ENCODE measurements around the gene MACROD2. TPM values are rescaled to one million over a fixed set of nuclear protein-coding genes. Genes with fewer than 3 reads are reported as not detected.

MACROD2 gene
- total RNA-seq, 1 donor from 2014 or later, result 1.6 TPM

- intact Hi-C loops (cut with DNase I), result no loop called here
- no peak for DNase-seq (ENCODE audit: low spot score)
Measured at GRCh38 chr20:14550655-14551054, 555.3 kb downstream of the MACROD2 start.

DNA sequence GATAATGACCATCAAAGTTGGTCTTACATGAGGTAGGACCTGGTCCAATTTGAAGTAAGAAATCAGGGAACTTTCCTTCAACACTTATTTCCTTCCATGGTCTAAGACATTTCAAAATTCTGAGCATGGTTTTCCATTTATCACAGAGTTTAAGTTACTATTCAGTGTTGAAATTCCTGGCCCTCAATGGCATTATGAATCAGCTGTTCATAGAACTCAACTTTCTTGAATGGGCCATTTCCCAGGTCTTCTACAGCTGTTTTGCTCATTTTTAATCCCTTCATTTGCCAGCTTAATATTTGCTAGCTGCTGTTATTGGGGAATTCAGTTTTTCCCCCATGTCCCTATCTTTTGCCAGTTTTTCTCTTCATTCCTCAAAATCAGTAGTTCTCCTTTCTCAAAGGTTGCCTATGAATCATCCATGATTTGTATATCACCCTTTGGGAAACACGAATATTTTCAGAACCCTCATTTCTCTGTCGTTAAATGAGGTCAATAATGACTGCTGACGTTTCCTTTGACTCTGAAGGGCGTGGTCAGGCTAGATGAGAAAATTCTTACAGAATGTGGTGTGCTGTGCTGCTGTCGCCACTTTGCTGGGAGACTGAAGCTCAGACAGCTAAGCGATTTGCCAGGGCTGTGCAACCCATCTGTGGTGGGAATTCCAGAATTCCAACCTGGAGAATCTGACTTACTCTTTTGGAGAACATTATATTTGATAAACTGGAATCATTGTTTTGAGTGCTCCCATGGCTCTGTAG lies 558.6 kb downstream of the MACROD2 start:
- intact Hi-C loops (cut with DNase I), result no loop called here
- no peak for DNase-seq (ENCODE audit: low spot score)

GRCh38 chr20:14555676-14556075 lies 560.4 kb downstream of the MACROD2 start:
- intact Hi-C loops (cut with DNase I), result no loop called here
- no peak for DNase-seq (ENCODE audit: low spot score)

- no peak for DNase-seq (ENCODE audit: low spot score)
- intact Hi-C loops (cut with DNase I), result no loop called here
Measured at GRCh38 chr20:14556206-14556605, 560.9 kb downstream of the MACROD2 start.

DNA sequence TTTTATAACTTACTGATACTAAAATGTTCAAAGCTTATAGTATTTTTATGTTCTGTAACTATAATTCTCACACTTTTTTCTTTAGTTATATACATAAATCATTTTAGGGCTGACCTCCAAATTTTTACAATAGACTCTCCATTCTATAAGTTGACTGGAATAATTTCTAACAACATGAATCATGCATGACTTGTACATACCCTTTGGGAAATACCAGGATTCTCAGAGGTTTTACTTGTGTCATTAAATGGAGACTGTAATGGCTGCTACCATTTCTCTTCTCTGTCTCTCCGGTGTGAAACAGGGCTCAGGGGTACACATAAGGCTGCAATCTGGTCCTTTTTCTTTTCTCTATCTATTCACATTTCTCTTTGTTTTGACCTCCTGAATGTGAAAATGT lies 564.3 kb downstream of the MACROD2 start:
- intact Hi-C loops (cut with DNase I), result no loop called here
- DNase-seq (ENCODE audit: low spot score), result no peak

DNA sequence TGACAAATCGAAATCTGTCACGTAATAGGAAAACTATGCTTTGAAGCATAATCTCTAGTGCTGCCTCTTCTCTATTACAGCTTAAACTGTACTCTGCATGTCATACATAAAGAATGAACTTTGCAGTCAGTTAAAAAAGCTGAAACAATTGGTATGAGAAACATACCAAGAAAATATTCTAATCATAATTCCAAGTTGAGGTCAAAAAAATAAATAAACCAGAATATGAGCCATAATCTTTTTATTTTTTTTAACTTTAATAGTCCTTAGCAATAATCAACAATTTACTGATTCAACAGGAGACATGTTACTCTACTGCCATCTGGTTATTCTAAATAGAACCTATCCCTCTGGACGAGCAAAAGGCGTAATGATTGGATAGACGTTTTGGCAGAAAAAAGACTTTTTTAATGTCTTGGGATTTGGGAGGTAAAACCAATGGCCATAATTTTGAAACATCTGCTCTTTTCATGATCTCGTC lies 566.5 kb downstream of the MACROD2 start:
- intact Hi-C loops (cut with DNase I), result no loop called here
- no peak for DNase-seq (ENCODE audit: low spot score)

DNA sequence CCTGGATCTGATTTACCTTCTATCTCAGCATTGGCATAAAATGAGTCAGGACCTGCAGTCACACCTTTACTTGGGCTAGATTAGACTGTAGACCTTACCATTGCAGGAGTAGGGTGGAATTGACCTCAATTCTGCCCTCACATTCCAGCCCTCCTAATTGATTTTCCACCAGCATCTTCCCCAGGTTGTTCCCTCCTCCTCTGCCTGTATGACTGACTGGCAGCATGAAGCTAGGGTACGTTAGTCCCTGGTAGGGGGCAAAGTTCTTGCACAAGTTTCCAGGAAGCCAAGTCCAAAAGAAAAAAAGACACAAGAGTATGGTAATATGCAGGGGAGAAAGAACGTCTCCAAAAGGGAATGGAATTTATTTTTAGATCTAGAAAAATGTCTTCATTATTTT lies 567.7 kb downstream of the MACROD2 start:
- intact Hi-C loops (cut with DNase I), result no loop called here
- DNase-seq (ENCODE audit: low spot score), result no peak

DNA sequence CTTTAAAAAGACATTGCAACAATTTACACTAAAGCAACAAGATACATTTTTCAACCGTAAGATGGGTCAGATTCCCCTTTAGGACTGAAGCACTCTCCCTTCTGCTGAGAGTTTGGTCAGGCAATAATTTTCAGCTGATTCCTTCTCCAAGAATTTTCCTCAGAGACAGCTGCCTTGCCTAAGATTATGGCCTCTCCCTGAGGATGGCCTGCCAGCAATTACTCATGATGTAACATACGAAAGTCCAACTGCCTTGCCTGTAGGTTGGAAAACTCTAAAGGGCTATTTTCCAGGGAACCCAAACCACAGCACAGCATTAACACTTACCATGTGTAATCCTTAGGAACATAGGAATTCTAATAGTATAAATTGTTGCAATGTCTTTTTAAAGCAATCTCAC lies 571.2 kb downstream of the MACROD2 start:
- DNase-seq (ENCODE audit: low spot score), result no peak
- intact Hi-C loops (cut with DNase I), result no loop called here

DNA sequence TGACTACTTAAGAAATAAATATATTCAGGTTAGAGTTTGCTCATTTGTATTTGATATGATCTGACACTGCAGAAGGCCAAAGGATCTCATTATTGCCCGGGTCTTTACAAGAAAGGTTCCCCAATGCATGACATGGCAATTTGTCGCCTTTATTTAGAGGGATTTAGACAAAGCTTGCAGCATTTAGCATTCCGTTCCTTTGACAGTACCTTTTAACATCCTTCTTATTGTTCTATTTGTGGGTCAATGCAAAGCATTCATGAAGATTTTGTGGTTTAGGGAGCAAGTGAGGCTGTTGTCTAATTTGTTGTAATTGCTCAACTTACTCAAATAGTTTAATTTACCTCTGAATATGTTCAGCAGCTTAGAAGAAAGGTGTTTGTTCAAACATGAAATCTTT lies 572.9 kb downstream of the MACROD2 start:
- no peak for DNase-seq (ENCODE audit: low spot score)
- intact Hi-C loops (cut with DNase I), result no loop called here

DNA sequence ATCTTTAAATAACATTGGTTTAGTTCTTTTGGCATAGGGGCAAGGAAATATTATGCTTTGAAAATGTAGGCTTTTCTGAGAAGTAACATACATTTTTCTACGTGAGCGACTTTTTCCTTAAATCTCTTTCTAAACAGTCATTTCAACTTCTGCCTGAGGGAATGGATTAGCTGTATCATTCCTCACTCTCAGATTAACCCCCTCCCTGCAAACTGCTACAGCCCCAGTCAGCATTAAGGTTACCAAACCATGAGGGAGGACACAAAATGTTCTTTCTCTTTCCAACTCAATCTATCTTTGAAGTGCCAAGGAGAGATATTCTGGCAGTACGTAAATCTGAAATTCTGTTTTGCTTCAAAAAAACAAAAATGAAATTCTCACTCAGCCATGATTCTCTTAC lies 573.4 kb downstream of the MACROD2 start:
- intact Hi-C loops (cut with DNase I), result no loop called here
- no peak for DNase-seq (ENCODE audit: low spot score)

- intact Hi-C loops (cut with DNase I), result no loop called here
- no peak for DNase-seq (ENCODE audit: low spot score)
Measured at GRCh38 chr20:14569641-14570040, 574.3 kb downstream of the MACROD2 start.

- no peak for DNase-seq (ENCODE audit: low spot score)
- intact Hi-C loops (cut with DNase I), result no loop called here
Measured at GRCh38 chr20:14570811-14571210, 575.5 kb downstream of the MACROD2 start.

GRCh38 chr20:14573676-14574075 lies 578.4 kb downstream of the MACROD2 start:
- intact Hi-C loops (cut with DNase I), result no loop called here

GRCh38 chr20:14576196-14576877 lies 581.0 kb downstream of the MACROD2 start:
- no peak for DNase-seq (ENCODE audit: low spot score)
- intact Hi-C loops (cut with DNase I), result no loop called here

More at GRCh38 chr20:14573676-14574075, 578.4 kb downstream of the MACROD2 start:
- no peak for DNase-seq (ENCODE audit: low spot score)

DNA sequence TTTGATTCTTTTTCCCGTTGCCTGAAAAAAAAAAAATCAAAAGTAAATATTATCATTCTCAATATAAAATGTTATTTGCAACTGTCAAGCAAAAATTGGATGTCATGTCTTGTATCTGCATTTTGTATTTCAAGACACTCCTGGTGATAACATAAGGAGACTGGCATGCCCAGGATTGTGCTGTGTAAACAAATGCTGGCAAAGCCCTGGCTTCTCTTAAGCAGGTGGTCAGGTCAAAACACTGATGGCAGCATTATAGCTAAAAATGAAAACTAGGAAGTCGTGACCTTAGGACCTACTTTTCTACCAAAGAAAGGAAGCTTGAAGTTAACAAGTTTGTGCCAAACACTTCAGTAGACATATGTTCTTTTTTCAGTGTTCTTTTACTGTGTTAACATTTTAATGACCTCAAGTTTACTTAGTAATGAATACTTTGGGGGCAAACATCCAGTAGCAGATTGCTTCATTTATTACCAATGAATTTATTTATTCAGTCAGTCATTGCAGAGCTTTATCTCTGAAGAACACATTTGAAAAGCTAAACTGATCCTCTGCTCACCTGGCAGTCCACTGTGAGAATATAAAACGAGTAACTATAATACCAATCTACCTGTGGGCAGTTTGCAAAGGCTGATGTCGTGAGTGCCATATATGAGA lies 585.2 kb downstream of the MACROD2 start:
- DNase-seq (ENCODE audit: low spot score), result no peak
- intact Hi-C loops (cut with DNase I), result no loop called here

DNA sequence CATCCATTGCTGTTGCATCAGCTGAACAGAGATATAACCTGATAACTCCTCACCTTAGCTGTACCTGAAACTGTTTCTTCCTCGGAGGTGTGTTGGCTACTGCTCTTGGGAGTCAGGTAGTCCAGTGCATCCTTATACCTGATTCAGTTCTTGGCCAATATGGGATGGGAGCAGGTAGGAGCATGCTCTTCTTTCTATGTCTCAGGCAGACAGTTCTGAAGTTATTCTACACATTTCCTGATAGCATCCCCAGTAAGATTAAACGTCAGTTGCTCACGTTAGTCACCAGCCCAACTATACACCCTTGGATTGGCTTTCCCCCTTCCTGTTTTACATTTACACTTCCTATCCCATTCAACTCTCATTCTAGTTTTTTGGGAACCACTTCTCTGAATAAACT lies 586.4 kb downstream of the MACROD2 start:
- DNase-seq (ENCODE audit: low spot score), result no peak

DNA sequence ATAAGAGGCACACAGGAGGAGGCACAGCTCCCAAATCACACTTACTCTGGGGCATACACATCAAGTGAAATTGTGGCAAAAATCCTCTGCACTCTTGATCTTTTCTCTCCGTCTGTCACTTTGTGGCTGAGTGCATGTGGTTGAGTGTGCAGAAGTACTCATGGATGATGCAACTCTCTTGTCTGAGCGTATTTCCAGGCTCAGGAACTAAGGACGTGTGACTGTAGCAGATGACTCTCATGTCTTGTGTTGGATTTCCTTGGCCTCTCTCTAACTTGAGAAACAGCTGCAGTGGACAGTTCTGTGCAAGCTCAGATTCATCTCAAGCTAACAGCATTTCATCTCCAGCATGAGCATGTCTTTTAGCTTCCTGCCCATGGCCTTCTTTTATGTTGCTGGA lies 587.5 kb downstream of the MACROD2 start:
- intact Hi-C loops (cut with DNase I), result no loop called here
- DNase-seq (ENCODE audit: low spot score), result no peak

More for the DNA sequence above, 586.4 kb downstream of the MACROD2 start:
- intact Hi-C loops (cut with DNase I), result no loop called here

DNA sequence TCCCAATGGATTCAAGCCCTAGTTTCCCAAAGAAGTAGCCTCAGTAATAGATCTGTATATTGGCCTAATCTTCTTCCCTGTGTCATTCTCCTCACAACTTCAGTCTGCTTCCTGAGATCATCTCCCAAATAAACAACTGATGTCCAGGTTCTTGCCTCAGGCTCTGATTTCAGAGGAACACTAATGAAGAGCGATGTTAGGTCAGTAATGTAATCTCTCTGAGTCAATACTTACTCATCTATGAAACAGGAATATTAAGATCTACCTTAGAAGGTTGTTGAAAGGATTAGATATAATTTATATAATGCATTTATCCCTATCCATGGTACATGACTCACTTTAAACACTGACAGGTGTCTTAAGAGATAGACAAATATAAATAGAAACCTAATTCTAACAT lies 588.1 kb downstream of the MACROD2 start:
- DNase-seq (ENCODE audit: low spot score), result no peak
- intact Hi-C loops (cut with DNase I), result no loop called here

DNA sequence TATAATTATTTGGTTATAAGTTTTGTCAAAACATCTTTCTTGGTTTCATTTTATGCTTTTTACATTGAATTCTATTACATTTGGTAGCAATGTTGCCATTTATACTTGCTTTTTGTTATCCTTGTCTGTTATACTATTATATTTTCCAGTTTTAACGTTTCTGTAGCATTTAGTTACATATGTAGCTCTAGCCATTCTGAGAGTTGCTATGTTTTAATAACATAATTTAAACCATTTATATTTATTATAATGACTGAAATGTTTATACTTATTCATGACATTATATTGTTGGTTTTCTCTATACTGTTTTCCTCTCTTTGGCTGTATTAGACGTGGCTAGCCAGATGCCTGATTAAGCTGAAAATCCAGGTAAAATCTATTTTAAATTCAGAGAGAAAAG lies 594.1 kb downstream of the MACROD2 start:
- no peak for DNase-seq (ENCODE audit: low spot score)

DNA sequence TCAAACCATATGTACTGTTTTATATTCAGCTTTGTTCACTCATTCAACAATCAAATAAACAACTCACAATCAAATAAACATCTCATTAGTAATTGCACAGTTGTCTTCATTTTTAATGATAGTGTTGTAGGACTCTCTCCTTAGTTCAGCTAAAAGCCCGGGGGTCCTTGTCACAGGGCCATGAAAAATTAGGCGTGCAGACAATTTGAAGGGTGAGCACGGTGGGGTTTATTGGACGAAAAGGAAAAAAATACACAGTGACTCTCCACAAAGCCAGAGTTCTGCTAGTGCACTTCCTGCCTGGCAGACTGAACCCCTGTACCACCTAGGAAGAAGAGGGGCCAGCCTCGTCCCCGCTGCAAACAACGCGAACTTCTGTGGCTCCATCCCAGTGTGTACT lies 599.7 kb downstream of the MACROD2 start:
- intact Hi-C loops (cut with DNase I), result no loop called here
- no peak for DNase-seq (ENCODE audit: low spot score)

More for the DNA sequence above, 594.1 kb downstream of the MACROD2 start:
- intact Hi-C loops (cut with DNase I), result no loop called here
